HL-60 (cell line): Measurements from ENCODE around the gene DPEP2NB.

Experiments used
- POLR2AphosphoS5 ChIP-seq: IDR thresholded peaks from 2 replicates; pipeline ENCODE4 v1.6.1; 2012; ENCODE audit warnings: low read depth
- TF ChIP-seq, protein P1 (sequence below): IDR thresholded peaks from one replicate; pipeline ENCODE4 v1.5.1; 2011; ENCODE audit warnings: low read length, control low read depth, inconsistent platforms; ENCODE audit not compliant: insufficient read depth

DNA sequence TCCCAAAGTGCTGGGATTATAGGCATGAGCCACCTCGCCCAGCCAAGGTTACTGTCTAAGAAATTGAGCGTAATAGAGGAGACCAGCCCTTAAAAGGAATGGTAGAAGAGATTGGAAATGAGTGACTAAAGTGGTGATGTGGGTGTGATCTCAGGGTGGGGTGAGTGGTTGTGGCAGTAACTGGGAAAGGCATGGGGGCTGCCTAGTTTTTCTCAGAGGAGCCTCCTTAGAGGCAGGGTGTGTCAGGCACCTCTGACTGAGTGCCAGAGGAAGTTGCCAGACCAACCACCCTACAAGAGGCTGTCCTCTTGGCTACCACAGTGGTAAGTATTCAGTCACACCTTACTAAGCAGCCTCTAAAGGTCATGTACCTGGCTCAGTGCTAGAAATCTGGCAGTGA lies 16.2 kb upstream of the DPEP2NB start:
- no peak for TF ChIP-seq POLR2AphosphoS5
- TF ChIP-seq, protein P1, sequence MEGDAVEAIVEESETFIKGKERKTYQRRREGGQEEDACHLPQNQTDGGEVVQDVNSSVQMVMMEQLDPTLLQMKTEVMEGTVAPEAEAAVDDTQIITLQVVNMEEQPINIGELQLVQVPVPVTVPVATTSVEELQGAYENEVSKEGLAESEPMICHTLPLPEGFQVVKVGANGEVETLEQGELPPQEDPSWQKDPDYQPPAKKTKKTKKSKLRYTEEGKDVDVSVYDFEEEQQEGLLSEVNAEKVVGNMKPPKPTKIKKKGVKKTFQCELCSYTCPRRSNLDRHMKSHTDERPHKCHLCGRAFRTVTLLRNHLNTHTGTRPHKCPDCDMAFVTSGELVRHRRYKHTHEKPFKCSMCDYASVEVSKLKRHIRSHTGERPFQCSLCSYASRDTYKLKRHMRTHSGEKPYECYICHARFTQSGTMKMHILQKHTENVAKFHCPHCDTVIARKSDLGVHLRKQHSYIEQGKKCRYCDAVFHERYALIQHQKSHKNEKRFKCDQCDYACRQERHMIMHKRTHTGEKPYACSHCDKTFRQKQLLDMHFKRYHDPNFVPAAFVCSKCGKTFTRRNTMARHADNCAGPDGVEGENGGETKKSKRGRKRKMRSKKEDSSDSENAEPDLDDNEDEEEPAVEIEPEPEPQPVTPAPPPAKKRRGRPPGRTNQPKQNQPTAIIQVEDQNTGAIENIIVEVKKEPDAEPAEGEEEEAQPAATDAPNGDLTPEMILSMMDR = no peak
